HL-60 (cell line): Measurements from ENCODE around the gene USP48.

Source experiments
- DNase-seq, 2 experiments: peaks; one replicate each; pipeline ENCODE4 v3.0.0-alpha.2; 2010 to 2020; ENCODE audit warnings: low read depth in 1 of 2, low spot score in 1 of 2
- H3K27ac ChIP-seq: fragments of 250-450 bp; sonication (Bioruptor Pico); replicated peaks from 2 replicates; pipeline ENCODE4 v1.5.1; 2020; ENCODE audit warnings: mild to moderate bottlenecking, moderate library complexity
- H3K27me3 ChIP-seq: fragments of 250-450 bp; sonication (Bioruptor Pico); 2 replicates; pipeline ENCODE4 v1.5.1; 2021; ENCODE audit warnings: mild to moderate bottlenecking, moderate library complexity; ENCODE audit not compliant: insufficient read depth, poor library complexity, severe bottlenecking
- H3K4me3 ChIP-seq: replicated peaks from 2 replicates; pipeline ENCODE4 v1.5.1; 2011; ENCODE audit warnings: mild to moderate bottlenecking, control low read depth, low read length; ENCODE audit not compliant: insufficient read depth
- GABPA ChIP-seq: IDR thresholded peaks from 2 replicates; pipeline ENCODE4 v1.6.1; 2012; ENCODE audit warnings: low read depth
- POLR2AphosphoS5 ChIP-seq: IDR thresholded peaks from 2 replicates; pipeline ENCODE4 v1.6.1; 2012; ENCODE audit warnings: low read depth
- SPI1 ChIP-seq: IDR thresholded peaks from 2 replicates; pipeline ENCODE4 v1.6.1; 2012; ENCODE audit warnings: low read depth, mild to moderate bottlenecking, borderline replicate concordance
- TF ChIP-seq, protein P1 (sequence below): IDR thresholded peaks from one replicate; pipeline ENCODE4 v1.5.1; 2011; ENCODE audit warnings: low read length, control low read depth, inconsistent platforms; ENCODE audit not compliant: insufficient read depth
- TF ChIP-seq, protein P2 (sequence below): IDR thresholded peaks from 2 replicates; pipeline ENCODE4 v1.6.1; 2012; ENCODE audit warnings: low read depth; ENCODE audit not compliant: insufficient replicate concordance

USP48 gene

DNA sequence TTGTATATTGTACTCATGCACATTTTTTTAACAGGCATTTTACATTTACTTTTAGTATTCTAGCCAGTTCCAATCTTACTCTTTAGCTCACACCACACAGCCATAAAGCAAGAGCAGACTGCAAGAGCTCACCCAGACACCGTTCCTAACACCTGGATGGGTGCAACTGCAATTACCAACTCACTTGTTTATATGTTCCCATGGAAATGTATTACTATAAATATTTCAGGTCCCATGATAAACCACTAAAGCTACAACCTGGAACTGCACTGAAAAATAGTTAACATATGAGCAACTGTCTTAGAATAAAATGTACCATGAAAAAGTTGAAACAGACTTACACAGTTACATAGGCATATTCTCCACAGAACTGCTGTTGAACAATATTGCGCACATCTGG is 30.8 kb downstream of the USP48 start:
- no peak for TF ChIP-seq POLR2AphosphoS5
- TF ChIP-seq, protein P1, sequence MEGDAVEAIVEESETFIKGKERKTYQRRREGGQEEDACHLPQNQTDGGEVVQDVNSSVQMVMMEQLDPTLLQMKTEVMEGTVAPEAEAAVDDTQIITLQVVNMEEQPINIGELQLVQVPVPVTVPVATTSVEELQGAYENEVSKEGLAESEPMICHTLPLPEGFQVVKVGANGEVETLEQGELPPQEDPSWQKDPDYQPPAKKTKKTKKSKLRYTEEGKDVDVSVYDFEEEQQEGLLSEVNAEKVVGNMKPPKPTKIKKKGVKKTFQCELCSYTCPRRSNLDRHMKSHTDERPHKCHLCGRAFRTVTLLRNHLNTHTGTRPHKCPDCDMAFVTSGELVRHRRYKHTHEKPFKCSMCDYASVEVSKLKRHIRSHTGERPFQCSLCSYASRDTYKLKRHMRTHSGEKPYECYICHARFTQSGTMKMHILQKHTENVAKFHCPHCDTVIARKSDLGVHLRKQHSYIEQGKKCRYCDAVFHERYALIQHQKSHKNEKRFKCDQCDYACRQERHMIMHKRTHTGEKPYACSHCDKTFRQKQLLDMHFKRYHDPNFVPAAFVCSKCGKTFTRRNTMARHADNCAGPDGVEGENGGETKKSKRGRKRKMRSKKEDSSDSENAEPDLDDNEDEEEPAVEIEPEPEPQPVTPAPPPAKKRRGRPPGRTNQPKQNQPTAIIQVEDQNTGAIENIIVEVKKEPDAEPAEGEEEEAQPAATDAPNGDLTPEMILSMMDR = no peak
- no peak for TF ChIP-seq GABPA
- no peak overlapping the region for H3K4me3 ChIP-seq
- H3K27ac ChIP-seq = no peak overlapping the region
- H3K27me3 ChIP-seq = no peaks in the 10 kb centered on the region
- no peak for DNase-seq

DNA sequence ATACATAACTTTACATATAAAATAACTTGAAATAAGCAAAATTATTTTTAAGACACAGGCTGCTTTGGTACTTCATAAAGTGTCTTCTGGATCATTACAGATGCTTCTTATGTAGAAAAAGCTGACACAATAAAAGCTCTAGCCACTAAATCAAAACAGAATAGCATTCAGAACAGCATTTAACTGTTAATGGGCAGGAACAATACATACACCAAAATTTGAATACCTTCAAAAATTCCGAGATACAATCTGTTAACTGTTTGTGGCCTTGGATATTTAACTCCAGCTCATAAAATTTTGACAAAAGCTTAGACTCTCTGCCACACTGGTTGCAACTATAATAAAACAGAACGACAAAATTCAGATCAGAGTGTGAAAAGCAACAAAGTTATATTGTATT is 31.7 kb downstream of the USP48 start:
- Histone ChIP-seq H3K27me3 (no peaks in the 10 kb centered on the region), H3K4me3 (no peak overlapping the region), H3K27ac (no peak overlapping the region)
- DNase-seq = no peak
- TF ChIP-seq POLR2AphosphoS5 = no peak
- TF ChIP-seq, protein P1 = no peak
- no peak for TF ChIP-seq SPI1
- no peak for TF ChIP-seq GABPA

DNA sequence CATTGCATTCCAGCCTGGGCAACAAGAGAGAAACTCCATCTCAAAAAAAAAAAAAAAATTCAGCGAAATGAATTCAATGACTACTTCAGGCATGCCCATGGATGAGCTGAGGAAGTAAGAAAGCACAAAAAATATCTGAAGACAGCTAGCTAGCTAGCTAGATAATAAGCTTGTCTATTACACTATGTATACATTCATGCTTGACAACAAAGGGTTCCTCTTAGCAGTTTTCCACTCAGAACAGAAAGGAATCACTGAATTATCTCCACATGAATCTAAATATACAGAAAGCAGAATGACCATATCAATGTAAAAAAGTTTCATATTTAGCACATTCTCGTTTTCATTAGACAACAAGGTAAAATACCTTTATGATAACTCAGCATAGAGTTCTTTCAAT is 32.1 kb downstream of the USP48 start:
- H3K4me3 ChIP-seq = no peak overlapping the region
- no peak for TF ChIP-seq GABPA
- TF ChIP-seq, protein P1 = no peak
- TF ChIP-seq, protein P2, sequence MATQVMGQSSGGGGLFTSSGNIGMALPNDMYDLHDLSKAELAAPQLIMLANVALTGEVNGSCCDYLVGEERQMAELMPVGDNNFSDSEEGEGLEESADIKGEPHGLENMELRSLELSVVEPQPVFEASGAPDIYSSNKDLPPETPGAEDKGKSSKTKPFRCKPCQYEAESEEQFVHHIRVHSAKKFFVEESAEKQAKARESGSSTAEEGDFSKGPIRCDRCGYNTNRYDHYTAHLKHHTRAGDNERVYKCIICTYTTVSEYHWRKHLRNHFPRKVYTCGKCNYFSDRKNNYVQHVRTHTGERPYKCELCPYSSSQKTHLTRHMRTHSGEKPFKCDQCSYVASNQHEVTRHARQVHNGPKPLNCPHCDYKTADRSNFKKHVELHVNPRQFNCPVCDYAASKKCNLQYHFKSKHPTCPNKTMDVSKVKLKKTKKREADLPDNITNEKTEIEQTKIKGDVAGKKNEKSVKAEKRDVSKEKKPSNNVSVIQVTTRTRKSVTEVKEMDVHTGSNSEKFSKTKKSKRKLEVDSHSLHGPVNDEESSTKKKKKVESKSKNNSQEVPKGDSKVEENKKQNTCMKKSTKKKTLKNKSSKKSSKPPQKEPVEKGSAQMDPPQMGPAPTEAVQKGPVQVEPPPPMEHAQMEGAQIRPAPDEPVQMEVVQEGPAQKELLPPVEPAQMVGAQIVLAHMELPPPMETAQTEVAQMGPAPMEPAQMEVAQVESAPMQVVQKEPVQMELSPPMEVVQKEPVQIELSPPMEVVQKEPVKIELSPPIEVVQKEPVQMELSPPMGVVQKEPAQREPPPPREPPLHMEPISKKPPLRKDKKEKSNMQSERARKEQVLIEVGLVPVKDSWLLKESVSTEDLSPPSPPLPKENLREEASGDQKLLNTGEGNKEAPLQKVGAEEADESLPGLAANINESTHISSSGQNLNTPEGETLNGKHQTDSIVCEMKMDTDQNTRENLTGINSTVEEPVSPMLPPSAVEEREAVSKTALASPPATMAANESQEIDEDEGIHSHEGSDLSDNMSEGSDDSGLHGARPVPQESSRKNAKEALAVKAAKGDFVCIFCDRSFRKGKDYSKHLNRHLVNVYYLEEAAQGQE = no peak
- TF ChIP-seq SPI1 = no peak
- TF ChIP-seq POLR2AphosphoS5 = no peak
- DNase-seq = no peak
- H3K27me3 ChIP-seq = no peaks in the 10 kb centered on the region
- H3K27ac ChIP-seq = no peak overlapping the region

DNA sequence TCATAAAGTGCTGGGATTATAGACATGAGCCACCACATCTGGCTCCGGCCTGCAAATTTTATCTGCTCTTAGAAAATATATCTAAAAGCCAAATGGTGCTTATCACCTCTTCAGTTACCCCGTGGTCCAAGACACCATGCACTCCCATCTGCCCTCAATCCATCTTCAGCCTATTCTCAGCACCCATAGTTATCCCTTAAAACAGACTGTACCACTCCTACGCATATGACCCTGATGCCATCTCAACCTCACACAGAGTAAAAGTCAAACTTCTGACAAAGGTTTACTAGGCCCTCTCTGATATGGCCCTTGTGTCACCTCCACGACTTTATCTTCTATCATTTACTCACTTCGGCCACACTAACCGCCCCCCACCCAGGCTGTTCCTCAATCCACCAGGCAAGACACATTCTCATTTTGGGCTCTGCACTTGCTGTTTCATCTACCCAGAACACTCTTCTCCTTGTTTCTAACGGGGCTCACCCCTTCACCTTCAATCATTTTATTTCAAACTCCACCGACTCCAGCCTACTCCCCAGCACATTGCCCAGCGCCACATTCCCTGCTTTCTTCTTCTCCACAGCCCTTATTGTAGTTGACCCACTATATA is 33.0 kb downstream of the USP48 start:
- no peaks in the 10 kb centered on the region for H3K27me3 ChIP-seq
- H3K27ac ChIP-seq = no peak overlapping the region
- TF ChIP-seq GABPA = no peak
- TF ChIP-seq POLR2AphosphoS5 = no peak
- TF ChIP-seq, protein P2 = no peak
- TF ChIP-seq, protein P1 = no peak
- TF ChIP-seq SPI1 = no peak
- H3K4me3 ChIP-seq = no peak overlapping the region
- no peak for DNase-seq
